HG03378 (cell line): ENCODE results near the gene AEBP1.

ENCODE experiments used
- ATAC-seq: cut with Tn5 transposase; IDR thresholded peaks from one replicate; pipeline ENCODE4 v1.9.1; 2021; ENCODE audit warnings: mild to moderate bottlenecking, moderate library complexity; ENCODE audit not compliant: unreplicated experiment

AEBP1 gene

DNA sequence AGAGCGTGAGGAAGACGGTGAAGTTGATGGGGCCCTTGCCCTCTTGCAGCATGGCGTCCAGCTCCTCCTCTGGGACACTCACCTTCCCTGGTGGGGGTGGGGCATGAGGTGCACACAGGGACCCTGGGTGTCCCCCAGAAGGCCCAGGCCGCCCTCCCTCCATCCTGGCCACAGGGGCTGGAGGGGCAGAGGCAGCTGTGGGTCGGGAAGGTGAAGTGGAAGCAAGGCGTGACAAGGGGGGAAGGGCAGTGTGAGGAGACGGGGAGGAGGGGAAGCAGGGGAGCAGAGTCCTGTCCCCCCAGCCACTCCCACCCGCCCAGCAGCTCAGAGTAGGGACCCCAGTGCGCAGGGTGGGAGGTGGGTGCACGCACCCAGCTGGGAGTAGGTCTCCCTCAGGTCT lies 36.2 kb downstream of the AEBP1 start:
- no peak for ATAC-seq

DNA sequence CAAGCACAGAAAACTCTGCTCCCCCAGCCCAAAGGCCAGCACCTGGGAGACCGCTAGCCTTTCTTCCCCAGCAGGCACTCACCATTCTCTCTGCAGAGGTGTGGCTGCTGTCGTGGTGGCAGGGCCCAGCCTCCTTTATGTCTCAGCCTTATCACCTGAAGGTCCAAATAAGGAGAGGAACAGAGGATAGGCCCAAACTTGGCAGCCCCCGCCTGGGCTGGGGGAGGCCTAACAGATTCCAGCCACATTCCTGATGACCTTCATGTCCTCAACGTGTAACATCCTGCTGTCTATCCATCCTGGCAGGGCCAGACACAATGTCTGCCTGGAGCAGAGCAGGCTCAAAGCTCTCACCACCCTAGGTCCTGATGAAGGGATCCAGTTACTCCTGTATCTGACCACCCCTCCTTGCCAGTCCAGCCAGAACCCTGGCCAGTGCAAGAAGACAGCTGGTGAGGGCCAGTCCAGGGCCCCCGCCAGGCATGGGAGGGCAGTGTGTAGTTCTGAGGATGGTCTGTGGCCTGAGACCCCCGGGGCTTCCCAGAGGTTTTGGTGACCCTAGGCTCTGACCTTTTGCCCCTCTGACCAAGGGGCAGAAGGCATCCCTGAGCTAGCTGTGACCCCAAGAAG lies 37.2 kb downstream of the AEBP1 start, which contains the start of gene MYL7:
TSS of gene MYL7 (minus strand) at position 112 of the 630 bp plus-strand sequence. CDS start at position 85, 27 bp downstream.
- no peak for ATAC-seq

DNA sequence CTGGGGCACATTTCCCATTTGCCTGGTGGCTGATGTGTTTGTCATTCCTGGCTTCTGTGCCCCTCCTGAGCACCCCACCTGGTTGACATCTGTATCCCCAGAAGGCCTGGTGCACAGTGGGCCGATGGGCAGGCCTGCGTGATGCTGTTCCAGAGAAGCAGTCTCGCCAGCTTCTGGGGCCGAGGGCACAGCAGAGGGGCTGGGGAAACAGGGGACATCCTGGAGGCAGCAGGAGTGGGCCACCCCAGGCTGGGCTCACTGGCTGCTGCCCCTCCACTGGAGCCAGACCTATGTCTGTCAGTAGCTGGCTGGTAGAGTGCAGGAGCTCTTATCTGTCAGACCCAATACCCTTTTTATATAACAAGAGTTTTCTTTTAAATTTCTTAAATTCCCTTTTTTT lies 37.9 kb downstream of the AEBP1 start:
- no peak for ATAC-seq

DNA sequence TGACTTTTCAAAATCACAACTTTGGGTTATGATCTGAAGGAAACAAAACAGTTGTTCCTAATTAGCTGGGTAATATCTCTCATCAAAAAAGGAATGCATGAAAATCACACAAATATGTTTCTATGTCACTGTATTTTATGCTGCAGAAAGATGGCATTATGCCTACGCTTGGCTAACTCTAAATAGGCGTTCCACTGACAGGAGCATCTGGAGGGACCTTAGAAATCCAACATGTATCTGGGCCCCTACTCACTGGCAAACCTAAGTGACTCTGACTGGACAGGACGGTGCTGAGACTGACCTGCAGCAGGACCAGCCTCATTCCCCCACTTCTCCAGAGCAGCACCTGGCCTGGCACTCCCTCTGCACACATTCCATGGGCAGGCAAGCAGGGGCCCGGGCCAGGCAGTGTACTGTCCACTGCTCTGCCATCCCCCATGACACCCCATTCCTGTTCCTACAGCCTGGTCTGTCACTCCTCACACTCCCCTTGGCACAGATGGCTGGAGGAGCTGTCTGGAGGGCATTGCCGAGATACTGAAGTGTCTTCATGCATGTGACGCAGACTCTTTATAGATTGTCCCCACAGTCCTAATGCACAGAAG lies 39.6 kb downstream of the AEBP1 start:
- no peak for ATAC-seq

DNA sequence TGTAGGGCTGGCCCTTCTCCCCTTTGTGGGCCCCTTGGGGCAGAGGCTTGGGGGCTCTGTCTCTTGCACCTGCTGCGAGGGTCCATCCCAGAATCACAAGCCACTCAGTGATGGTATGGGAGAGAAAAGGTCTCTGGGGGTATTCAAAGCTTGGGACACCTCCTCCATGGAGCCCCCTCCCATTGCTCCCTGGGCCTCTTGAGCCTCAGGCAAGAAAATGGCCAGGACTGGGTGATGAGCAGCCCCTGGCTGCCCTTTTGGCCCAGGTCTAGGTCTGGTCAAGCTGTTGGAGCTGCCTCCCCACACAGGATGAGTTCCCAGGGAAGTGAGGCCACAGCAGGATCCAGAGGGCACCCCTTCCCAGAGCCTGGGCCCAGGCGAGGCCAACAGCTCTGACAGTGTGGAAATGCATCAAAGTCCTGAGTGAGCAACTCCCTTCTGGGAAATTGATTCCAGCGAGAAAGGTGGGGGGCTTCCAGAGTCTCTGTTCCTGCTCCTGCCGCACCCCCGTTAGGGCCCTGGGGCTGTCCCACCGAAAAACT lies 40.4 kb downstream of the AEBP1 start:
- ATAC-seq = no peak

DNA sequence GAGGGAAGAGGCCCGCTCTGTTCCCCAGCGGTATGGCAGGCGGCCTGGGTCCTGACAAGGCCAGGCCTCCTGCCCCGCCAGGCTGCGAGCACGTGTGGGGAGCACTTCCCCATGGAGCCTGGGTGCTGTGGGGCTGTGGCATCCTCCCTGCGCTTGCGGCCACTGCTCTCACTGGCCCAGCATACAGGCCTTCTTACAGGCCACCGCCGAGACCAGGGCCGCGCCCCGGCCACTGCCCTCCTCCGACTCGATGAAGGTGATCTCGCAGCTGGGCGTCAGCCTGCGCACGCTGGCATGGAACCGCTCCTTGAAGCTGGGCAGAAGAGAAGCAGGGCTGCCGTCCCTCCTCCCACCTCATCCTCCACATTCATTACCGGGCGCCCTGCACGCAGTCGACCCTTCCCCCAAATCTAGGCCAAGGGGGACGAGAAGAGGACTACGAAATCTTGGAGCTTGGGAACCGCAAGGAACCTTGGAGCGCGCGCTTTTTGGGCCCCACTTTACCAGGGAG lies 40.9 kb downstream of the AEBP1 start:
- ATAC-seq = no peak

DNA sequence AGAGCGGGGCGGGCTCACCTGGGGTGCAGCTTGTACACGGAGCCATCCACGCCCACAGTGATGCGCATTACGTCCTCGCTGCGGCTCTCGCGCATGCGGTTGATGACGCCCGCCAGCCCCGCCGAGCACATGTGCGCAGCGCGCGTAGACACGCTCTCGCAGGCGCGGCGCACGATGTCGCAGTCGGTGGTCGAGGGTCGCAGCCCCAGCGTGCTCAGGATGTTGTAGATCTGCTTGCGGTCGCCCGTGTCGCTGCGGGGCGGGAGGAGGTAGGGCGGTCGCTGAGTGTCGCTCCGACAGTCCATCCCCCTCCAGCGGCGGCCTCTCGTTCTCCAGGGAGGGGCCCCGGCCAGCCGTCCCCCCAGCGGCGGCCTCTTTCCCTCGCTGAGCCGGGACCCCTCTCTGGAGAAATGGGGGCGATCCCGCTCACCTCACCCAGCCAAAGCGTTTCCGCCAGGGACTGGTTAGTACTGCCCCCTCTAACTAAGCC lies 41.4 kb downstream of the AEBP1 start:
- no peak for ATAC-seq

DNA sequence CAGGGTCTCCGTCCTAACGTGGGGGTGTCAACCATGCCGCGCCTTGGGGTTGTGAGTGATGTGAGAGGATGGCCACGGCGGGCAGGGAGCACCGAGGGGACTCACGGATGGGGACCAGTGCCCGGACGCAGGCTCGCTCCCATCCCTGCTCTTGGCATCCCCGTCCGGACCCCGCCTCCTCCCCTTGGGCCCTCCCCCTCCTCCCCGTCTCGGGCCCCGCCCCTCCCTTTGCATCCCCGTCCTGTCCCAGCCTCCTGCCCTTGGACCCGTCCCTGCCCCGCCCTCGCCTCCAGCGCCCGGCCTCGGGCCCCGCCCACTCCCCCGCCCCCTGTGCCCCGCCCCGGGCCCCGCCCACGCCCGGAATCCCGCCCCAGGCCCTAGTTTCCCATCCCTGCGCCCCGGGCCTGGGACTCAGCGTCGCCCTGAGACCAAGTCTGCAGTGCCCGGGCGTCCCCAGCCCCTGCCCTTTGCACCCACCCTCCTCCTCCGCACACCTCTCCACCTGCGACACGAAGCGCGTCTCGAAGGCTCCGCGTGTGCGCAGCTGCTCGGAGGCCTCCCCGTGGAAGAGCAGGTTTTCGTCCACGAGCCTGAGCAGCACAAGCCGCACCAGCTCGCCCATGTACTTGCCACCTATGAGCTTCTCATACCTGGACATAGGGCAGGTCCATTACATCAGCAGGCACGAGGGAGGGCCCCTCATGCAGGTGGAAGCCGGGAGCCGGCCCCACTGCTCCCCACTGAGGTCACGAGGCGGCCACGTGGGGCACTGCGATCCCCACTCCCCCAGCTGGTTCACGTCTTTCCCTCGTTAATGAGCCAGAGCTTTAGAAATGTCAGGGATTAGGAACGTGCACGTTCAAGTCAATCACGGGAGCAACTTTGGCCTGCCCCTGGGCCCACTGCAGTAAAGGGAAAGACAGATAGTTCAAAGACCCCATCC lies 42.1 kb downstream of the AEBP1 start:
- ATAC-seq = no peak

DNA sequence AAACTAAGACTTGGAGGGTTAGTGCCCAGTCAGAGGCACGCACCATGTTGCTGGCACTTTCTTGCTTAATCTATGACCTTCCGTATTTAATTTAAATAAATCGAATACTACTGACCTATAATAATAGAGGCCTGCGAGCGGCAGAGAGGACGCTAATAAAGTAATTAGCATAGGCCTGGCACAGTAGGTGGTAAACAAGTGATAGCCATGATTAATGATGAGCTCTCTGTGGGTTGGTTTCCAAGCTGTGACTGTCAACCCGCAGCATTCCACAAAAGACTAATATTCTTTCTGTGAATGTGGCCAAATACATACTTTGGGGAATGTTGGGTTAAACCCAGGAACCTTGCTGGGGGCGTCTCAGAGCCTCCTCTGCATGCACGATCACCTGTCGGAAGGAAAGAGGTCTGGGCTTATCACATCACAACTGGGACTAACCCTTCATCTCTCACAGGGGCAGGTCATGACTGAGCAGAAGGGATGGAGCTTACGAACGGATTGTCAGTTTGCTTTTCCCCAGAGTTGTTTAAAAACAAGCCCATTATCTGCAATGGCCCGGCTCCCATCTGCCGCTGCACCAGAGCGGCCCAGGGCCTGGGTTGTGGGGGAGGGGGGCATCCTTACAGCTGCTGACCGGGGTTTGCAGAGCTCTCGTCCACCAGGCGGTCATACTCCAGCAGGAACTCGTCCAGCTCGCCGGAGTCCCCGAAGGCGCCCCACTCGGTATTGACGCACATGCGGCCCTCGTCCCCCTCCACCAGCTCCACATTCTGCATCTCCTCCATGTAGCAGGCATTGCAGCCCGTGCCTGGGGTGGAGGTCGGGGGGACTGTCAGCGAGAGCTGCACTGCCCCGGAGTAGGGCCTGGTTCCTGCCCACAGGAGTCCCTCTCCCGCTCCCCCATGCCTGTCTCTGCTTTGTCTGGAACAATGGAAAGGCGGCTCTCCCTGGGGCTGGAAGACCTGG lies 43.2 kb downstream of the AEBP1 start:
- ATAC-seq = no peak

DNA sequence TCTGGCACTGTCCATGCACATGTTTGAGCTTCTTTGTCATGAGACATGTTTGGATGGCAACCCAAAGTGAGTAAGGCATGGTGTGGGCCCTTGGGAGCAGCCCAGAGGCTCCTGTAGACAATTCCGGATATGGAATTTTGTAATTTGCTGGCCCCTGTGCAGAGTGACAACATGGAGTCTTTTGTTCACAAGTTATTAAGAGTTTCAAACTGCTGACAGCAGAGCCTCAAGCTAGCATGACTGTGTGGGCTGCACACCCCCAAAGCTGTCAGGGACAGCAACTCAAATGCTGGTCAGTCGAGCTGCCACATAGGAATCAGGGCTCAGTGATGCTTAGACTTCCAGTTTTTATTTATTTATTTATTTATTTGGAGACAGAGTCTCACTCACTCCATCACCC lies 44.0 kb downstream of the AEBP1 start:
- no peak for ATAC-seq

DNA sequence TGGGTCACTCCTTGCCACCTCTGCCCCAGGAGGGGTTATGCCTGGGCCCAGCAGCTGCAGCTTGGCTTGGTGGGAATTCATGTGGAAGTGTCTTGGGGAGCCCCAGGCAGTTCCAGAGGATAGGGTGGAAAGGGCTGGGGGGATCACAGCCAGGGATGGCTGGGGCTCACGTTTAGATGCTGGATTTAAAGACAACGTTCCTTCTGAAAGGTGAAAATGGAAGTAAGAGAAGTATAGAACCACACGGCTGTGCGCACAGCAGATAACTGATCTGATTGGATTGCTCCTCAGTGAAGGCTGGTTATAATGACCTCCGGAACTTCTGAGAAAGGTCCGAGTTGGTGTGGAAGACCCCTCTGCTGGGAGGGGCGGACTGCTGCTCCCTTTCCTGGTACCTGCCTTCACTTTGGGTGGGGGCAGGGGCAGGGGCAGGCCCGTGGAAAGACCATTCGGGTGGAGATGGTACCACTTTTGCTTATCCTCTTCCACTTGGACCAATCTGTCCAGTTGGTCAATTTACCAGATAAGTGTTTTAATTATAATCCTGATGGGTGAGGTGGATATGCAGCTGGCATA lies 44.9 kb downstream of the AEBP1 start:
- ATAC-seq = no peak

DNA sequence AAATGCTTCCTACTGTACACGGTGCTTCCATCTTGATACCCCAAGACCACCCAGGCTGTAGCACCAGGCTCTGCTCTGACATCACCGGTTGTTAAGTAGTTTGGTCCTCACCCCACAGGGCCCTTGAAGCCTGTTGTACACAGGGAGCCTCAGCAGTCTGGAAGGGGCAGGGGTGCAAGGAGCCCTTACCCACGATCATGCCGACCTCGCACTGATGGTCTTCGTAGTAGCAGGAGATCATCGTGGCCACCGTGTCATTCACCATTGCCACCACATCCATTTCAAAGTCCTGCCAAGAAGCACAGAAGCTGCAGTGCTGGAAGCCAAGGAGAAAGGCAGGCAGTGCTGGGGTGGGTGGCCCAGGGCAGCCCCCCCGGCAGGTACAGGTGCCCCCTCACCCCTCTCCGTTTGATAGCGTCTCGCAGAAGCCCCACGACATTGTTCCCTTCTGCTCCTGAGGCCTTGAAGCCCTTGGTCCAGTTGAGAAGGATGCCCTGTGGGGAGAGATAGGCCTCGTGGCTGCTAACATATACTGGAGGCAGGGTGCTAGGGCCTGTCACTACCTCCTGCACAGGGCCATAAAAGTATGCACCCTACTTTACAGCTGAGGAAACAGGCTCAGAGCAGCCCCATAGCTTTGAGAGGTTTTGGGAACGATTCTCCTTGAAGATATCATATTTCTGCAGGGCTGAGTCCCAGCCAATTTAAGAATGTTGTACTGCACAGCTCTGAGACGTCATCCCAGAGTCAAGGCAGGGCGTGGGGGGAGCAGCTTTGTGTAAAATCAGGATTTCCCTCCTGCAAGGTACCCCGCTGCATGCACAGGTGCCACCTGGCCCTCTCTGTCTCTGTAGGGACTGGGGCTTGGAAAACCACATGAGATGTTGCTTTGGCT lies 45.7 kb downstream of the AEBP1 start:
- ATAC-seq = no peak

DNA sequence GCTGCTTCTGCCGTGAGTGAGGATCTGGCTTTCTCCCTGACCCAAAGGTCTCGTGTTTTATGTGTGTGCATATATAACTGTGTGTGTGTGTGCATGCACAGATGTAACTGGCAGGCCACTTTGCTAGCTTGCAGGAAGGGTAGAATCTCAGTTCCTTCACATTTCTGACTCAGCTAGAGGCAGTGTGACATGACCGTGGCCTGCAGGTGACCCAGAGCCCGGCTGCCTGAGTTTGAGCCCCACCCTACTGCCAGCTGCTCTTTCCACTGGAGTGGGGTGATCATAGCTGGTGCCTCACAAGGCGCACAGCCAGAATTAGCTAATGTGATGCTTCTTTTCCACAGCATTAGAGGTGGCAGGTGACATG lies 46.3 kb downstream of the AEBP1 start:
- peak; percentile 62 for ATAC-seq

DNA sequence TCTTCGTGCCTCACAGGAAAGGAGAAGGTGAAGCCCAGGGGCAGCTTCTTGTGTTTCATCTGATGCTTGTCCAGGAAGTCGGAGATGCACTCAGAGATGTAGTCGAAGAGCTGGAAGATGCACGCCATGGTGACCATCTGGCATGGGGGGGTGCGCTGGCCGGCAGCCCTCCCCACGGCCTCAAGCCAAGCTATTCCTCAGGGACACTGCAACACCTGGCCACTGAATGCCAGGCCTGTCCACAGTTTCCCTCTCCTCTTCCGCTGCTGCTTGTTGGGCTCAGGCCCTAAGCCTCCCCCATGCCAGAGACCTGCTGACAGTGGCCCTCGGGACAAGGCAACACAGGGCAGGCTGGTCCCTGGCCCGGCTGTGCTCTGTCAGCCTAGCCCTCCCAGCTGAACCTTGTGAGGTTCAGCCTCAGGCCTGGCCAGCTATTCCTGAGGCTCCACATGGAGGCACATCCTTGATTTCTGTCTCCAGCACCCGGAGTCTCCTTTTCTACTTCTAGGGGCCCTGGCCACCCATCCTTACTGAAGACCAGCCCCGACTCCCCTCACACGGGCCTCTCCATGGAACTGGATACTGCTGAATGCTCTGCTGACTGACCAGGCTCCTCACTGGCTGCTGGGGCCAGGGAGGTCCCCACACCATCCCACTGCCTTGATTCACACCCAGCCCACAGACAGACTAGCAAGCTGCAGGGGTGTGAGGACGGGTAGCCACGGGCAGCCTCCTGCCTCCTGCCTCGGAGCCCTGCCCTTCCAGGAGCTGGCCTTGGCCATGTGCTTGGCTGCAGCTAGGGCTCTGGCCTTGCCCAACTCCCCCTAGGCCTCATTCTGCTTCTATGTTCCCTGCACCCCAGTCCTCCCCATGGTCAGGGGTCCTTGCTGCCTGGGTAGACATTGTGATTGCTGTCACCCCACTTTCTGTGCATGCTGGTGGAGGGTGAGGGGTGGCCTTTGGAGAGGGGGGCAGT lies 47.1 kb downstream of the AEBP1 start:
- ATAC-seq = no peak

DNA sequence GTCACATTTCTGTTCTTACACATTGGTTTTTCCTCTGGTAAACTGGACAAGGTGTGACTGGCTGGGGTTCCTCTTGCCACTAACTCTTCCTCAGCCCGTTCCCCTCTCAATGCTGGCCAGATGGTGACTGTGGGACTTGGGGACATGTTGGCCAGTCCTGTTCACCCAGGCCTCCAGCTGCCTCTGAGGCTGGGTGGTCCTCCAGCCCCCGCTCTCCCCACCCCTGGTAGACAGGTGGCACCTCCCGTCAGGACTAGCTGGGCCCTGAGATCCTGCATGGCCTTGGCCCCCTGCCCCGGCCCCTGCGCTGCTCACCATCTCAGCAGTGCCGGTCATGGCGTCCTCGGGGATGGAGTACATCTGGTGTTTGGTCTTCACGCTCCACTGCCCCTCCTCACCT lies 47.8 kb downstream of the AEBP1 start:
- no peak for ATAC-seq

DNA sequence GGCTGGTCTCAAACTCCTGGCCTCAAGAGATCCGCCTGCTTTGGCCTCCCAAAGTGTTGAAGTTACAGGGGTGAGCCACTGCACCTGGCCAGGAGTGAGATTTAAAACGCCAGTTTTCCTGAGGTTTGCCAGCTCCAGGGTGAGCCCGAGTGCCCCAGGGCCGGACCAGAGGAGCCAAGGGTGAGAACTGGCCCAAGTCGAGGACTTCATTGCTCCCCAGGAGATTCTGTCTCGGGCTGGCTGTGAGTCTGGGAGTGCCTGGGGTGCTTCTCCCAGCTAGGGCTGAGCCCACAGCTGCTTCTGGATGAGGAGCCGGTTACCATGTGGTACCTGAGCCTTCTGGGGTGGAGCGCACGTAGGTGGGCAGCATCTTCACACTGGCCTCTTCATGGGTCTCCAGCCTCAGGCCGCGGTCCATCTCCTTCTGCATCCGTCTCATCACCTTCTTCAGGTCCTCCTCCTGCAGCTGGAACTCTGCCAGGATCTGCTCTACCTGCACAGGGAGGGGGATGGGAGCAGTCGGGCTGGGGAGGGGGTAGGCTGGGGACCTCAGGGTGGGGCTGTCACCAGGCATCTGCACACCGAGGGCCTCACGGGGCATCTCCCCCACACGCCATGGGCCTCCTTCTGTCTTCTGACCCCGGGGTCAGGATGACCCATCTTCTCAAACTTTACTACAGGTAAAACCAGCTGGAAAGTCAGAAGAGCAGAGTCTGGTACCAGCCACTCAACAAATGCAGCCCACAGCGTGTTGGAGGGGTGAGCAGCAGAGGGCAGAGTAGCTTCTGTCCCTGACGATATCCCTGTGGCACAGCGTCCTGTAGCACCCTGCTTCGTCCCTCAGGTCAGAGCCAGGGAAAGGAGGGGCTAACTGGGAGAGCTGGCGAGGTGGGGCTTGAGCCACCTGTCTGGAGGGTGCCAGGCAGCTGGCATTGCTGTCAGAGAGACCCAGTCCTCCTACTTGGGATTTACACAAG lies 49.1 kb downstream of the AEBP1 start:
- ATAC-seq = no peak
